NCI-H2107 treated with DMSO at 0.1 percent for 48 hours (cell line): ENCODE measurements around the gene MSLN.
A peak's percentile ranks its signal among the peaks of the same experiment; 100 is the strongest.

Experiments used
- DNase-seq: peaks from one replicate; lab custom pipeline; 2025; ENCODE audit not compliant: unreplicated experiment; lab: John Stamatoyannopoulos, UW

MSLN gene

DNA sequence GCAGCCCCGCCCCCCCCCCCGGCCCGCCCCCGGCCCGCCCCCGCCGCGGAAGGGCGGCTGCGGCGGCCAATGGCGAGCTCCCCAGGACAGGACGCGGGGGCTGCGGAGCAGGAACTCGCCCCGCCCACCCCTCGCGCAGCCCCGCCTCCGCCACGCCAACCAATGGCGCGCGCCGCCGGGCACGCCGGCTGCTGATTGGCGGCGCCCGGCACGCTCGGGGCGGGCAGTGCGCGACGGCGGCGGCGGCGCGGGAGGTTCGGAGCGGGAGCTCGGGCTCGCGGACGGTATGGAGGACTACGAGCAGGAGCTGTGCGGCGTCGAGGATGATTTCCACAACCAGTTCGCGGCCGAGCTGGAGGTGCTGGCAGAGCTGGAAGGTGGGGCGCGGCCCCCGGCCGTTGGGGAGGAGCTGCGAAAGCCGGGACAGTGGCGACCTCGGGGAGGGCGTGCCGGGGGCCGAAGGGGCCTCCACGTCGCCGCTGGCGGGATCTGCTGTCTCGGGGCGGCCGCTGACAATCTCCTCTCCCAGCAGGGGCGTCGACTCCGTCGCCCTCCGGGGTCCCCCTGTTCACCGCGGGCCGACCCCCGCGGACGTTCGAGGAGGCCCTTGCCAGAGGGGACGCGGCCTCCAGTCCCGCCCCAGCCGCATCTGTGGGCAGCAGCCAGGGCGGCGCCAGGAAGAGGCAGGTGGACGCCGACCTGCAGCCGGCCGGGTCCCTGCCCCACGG lies 28.0 kb downstream of the MSLN start, which contains the start of gene CHTF18:
Gene CHTF18, plus strand, starts transcription at position 222 of the 728 bp plus-strand sequence. Its CDS starts 65 bp downstream, at position 287.
- peak; percentile 59 for DNase-seq

DNA sequence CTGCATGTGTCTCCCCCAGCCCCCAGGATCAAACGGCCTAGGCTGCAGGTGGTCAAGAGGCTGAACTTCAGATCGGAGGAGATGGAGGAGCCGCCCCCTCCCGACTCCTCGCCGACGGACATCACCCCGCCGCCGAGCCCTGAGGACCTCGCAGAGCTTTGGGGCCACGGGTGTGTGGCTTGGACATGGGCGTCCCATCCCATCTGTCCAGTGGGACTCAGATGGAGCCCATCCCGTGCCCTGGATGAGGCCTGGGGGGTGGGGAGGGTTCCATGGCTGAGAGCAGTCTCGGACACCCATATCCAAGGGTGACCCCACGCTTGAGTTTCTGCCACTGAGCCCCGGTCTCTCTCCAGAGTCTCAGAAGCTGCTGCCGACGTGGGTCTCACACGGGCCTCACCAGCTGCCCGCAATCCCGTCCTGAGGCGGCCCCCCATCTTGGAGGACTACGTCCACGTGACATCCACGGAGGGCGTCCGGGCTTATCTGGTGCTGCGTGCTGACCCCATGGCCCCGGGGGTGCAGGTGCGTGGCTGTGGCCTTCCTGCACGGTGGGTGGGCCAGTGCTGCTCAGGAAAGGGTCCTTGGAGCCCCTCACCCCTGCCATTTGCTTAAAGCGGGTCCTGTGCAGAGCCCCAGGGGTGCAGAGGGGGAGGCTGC lies 28.8 kb downstream of the MSLN start:
- DNase-seq = no peak

DNA sequence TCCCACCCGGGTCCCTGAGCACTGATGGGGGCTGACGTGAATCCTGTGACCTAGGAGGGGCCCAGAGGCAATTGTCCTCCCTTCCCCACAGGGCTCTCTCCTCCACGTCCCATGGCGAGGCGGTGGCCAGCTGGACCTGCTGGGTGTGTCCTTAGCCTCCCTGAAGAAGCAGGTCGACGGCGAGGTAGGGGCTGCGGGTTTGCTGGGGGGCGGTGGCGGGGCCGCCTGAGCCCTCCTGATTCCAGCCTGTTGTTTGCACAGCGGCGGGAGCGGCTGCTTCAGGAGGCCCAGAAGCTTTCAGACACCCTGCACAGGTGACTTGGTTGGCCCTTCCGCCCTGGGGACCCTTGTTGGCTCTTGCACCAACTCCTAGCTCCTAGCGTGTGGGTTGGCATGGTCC lies 29.6 kb downstream of the MSLN start:
- no peak for DNase-seq

DNA sequence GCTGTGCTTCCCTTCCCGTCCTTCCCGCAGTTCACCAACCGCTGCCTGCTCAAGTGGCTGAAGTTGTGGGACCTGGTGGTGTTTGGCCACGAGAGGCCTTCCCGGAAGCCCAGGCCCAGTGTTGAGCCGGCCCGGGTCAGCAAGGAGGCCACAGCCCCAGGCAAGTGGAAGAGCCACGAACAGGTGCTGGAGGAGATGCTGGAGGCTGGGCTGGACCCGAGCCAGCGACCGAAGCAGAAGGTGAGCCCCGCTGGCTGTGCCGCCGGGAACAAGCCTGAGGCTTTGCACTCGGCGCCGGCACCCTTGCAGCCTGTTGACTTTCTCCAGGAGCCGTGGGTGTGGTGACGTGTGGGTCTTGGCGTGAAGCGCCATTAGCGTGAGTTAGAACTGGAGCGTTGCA lies 30.6 kb downstream of the MSLN start:
- no peak for DNase-seq

DNA sequence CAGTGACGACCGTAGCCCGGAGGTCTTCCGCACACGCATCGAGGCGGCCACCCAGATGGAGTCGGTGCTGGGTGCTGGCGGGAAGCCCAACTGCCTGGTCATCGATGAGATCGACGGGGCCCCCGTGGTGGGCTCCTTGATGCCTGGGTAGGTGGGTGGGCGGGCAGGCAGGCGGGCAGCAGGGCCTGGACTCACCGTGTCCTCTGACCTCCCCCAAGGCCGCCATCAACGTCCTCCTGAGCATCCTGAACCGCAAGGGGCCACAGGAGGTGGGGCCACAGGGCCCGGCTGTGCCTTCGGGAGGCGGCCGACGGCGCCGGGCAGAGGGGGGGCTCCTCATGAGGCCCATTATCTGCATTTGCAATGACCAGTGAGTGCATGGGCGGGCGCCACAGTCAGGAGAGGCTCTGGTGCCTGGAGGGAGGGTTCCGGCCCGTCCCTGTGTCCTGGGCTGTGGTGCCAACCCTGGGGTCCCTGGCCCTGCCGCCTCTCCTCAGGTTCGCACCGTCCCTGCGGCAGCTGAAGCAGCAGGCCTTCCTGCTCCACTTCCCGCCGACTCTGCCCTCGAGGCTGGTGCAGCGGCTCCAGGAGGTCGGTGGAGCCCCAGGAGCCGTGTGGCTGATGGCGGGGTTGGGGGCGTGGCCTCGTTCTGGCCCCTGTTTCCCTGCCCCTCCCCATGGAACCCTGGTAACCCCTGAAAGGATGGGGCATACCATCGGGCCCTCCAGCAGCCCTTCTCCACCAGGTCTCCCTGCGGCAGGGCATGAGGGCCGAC lies 31.9 kb downstream of the MSLN start:
- DNase-seq = no peak

DNA sequence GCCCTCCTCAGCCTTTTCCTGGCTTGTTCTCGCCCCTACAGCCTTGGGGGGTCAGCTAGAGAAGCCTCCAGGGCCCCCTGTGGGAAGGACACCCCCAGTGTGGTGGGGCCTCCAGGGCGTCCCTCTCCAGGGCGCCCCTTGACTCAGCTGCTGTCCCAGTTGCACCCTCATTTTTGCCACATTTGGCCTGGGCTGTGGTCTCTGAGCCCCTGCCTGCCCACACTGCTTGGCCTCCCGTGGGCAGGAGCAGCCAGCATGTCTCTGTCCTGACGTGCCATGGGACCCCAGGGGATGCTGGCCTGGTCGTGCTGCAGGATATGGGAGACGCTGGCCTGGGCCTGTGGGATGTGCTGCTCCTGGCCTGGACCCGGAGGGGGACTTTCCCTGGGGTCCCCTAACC lies 32.9 kb downstream of the MSLN start:
- DNase-seq = no peak

DNA sequence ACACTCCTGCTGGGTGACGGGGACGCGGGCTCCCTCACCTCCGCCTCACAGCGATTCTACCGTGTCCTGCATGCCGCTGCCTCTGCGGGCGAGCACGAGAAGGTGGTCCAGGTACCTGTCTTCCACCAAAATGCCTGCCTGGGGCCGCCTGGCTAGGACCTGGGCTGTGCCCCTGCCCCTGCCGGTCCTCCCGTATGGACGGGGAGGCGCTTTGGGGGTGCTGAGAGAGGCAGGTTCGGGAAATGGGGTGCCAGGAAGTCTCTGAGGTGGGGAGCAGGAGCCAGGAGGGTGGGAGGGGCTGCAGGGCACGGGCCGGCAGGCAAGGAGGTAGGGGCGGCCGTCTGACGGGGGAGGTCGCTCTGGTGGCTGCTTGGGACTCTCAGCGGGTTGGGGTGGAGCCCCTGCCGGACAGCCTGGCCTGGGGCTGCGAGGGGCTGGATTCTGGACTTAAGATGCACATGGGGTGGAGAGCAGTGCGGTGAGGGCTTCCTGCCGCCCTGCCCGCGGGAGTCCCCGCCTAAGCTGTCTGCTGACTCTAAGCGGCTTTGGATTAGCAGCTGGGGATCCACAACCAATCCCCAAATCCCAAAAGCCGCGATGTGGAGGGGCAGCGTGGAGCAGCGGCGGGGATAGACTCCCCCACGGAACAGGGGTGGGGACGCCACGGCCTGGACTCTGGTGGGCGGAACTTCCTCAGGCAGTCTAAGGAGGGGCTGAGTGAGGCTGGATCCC lies 33.7 kb downstream of the MSLN start:
- DNase-seq = no peak

DNA sequence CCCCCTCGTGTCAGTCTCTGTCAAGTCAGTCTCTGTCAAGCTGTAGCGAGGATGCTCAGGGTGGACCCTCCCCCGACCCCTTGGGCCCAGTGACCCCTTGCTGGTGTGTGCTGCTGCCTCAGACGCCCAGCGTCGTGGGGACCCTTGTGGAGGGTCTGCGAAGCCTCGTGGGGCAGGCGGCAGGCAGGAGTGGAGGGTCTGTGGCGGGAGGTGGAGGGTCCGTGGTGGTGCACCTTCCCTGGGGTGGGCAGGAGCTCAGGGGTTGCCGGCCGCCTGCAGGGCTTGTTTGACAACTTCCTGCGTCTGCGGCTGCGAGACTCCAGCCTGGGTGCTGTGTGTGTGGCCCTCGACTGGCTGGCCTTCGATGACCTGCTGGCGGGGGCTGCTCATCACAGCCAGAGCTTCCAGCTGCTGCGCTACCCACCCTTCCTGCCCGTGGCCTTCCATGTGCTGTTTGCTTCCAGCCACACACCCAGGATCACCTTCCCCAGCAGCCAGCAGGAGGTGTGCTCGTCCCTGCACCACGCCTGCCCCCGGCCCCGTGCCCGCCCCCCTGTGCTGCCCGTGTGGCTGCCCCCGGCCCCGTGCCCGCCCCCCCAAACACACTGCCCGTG lies 34.4 kb downstream of the MSLN start:
- DNase-seq = no peak

DNA sequence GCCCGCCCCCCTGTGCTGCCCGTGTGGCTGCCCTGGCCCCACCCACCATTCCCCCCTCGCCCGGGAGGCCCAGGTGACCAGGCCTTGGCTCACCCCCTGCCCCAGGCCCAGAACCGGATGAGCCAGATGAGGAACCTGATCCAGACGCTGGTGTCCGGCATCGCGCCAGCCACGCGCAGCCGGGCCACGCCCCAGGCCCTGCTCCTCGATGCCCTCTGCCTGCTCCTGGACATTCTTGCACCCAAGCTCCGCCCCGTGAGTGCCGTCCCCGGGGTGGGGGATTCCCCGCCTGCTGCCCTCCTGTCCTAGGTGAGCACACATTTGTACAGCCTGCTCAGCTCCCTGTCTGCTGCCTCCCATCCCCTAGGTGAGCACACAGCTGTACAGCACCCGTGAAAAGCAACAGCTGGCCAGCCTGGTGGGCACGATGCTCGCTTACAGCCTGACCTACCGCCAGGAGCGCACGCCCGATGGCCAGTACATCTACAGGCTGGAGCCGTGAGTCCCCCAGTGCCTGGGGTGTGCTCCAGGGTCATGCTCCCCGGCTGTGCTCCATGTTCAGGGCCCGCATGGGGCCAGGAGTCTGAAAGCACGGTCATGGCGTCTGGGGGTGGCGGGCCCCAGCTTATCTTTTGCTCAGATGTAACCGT lies 35.2 kb downstream of the MSLN start:
- no peak for DNase-seq

DNA sequence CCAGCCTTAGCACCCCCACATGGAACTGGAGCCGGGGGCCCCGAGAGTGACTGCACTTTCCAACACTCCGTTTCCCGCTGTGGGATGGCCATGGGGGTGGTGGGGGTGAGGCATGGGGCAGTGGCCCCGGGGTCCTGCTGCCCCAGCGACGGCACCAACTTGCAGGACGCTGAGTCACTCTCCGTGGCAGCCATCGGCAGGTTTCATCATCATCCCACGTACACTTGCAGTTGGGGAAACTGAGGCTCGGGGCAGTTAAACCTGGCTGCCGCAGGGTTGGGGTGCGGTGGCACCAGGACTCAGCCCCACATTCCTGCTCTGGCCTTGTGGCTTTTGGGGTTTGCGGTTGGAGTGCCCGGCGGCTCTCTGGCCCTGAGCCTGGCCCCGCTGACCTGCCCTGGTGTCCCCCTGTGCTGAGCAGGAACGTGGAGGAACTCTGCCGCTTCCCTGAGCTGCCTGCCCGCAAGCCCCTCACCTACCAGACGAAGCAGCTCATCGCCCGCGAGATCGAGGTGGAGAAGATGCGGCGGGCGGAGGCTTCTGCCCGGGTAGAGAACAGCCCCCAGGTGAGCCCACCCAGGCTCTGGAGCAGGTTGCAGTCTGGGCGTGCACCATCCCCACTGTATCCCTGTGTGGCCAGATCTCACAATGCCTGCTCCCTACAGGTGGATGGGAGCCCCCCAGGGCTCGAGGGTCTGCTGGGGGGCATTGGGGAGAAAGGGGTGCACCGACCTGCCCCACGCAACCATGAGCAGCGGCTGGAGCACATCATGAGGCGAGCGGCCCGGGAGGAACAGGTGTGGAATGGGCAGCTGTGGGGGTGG lies 36.0 kb downstream of the MSLN start:
- no peak for DNase-seq

DNA sequence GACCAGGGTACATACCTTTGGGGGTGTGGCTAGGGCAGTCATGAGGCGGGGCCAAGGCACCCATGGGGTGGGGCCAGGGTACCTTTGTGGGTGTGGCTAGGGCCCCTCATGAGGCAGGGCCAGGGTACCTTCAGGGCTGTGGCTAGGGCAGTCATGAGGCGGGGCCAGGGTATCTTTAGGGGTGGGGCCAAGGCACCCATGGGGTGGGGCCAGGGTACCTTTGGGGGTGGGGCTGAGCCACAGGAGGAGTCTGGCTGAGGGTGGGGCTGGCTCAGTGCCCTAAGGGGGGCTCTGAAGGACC lies 36.5 kb downstream of the MSLN start:
- no peak for DNase-seq

DNA sequence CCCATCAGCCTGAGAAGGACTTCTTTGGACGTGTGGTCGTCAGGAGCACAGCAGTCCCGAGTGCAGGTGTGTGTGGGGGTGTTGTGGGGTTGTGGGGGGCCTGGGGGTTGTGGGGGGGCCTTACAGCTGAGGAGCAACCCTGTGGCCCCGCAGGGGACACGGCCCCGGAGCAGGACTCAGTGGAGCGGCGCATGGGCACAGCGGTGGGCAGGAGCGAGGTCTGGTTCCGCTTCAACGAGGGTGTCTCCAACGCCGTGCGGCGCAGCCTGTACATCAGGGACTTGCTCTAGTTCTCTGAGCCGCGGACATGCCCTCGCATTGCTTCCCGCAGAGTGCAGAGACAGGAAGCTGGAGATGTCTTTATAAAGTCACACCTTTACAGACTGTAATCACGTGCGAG lies 37.2 kb downstream of the MSLN start:
- DNase-seq = no peak

DNA sequence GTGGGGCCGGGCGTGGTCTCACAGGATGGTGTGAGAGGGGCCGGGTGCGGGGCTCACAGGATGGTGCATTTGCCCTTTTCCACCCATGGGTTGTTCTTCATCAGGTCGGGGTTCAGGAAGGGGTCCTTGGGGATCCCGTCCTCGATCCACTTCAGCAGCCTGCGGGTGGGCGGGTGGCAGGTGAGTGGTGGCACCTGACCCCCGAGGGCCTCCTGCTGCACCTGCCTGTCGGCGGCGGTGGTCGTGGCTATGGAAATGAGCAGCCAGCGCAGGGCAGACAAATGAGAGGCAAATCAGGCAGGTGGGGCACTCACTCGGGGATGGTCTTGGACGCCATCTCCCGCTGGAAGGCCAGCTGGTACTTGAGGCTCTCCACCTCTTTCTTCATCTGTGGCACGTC lies 38.1 kb downstream of the MSLN start:
- no peak for DNase-seq

DNA sequence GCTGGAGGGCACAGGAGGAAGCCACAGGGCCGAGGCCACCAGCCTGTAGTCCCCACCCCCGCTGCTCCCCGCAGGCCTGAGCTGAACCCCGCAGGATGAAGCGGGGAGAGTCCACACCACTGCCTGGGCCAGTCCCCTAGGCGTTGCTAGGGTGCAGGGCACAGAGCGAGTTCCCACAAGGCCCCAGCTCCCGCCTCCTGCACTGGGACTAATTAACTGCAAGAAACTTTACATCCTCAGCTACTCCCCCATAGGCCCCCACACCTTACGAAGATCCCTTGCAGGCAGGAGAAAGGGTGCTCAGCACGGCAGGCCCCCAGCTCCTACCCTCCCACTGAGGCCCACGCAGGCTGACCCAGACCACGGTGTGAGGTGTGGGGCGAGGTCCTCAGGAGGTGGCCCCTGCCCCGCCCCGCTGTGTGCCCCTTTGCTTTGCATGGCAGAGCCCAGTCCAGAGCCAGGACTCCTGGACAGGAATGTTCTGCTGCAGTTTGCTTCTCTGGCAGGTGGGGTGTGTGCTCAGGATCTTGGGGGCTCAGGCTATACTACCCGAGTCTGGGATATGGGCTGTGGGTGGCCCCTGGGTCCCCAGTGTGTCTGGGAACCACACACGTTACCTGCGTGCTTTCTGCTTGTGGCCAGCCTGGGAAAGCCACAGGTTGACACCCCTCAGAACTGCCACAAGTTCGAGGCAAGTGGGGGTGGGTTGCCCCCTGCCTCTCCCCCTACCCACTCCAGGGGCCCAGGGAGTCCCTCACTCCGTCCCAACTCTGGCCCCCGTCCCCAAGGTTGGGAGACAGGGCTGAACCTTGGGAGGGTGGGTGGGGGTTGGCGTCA lies 38.8 kb downstream of the MSLN start:
- DNase-seq = no peak

DNA sequence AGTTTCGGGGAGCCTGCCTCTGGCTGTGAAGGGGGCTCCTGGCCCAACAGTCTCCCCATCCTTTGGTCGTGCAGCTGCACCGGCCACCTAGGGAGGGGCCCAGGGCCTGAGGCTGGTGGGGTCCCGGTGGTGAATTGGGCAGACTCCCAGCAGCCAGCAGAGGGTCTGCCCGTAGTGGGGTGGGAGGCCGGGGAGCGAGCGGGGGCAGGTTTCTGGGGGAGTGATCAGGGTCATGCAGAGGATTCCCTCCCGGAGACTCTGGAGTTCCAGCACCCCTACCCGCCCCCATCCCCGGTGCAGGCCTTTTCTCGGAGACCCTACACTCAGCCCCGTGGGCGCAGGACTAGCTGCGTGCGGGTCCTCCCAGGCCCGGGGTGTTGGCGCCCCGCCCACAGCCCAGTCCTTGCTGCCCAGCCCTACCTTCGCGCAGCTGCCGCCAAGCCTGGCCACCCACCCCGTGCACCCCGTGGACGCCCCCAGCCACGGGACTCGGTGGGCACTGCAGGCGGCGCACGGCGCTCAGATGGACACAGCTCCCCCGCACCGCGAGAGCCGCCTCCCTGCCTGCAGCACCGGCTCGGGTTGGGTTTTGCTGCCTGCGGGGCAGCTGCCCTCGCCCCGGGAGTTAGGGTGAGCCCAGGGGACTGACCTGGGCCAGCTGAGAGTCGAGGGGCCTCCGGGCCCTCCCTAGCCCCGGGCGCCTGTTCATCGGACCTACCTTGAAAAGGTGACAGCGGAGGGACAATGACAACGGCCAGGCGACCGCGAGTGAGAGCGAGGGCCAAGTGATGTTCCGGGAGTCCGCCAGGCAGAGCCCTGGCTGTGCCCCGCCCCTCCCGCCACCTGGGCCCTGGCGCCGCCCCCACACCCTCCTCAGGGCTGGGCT lies 39.7 kb downstream of the MSLN start, which contains the start of gene GNG13:
Gene GNG13, minus strand, starts transcription at position 787 of the 886 bp plus-strand sequence. CDS start 1,657 bp downstream, outside the sequence.
- DNase-seq = no peak

DNA sequence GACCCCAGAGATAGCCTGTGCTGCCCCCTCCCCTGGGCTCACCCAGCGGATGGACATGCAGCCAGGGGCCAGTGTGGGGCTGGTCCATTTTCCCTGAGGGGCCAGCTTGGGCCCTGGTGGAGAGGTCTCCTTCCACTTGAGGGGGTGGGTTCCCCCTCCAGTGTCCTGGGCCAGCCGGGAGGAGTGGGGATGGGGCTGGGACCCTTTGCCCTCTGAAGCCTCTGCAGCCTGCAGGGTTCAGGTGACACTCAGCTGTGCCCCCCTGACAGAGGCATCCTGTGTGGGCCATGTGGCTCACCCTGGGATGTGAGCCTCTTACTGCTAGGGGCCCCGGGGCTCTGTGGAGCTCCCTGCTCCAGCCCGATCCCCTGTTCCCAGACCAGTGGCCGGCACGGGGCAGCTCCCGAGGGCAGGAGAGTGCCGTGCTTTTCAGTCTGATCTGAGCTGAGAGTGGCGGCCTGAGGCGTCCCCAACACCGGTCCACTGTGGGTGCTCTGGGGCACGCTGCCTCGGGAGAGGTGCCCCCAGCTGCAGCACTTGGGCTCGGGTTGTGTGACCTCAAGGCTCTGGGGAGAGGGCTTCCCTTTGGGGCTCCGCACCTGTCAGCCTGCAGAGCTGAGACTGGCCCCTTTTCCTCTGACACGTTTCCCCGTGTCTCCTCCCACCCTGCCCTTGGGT lies 40.4 kb downstream of the MSLN start:
- no peak for DNase-seq
